Neural cell (in vitro differentiated cells): Measurements from ENCODE around the gene SETD4.

ENCODE experiments used
- CTCF ChIP-seq: fragments of 450-650 bp; IDR thresholded peaks from 2 replicates; pipeline ENCODE4 v1.5.1; 2014; ENCODE audit warnings: antibody characterized with exemption, mild to moderate bottlenecking, moderate library complexity; ENCODE audit not compliant: poor library complexity, severe bottlenecking
- EP300 ChIP-seq: fragments of 450-650 bp; conservative IDR thresholded peaks from 2 replicates; pipeline ENCODE4 v1.6.1; 2014; ENCODE audit warnings: antibody characterized with exemption, mild to moderate bottlenecking, moderate library complexity; ENCODE audit not compliant: poor library complexity, severe bottlenecking
- MXI1 ChIP-seq: fragments of 450-650 bp; conservative IDR thresholded peaks from 2 replicates; pipeline ENCODE4 v1.6.1; 2014; ENCODE audit warnings: antibody characterized with exemption, mild to moderate bottlenecking; ENCODE audit not compliant: poor library complexity, severe bottlenecking
- REST ChIP-seq: IDR thresholded peaks from 2 replicates; pipeline ENCODE4 v1.6.1; 2012; ENCODE audit warnings: borderline replicate concordance

GRCh38 chr21:36015045-36015444, 45.3 kb downstream of the SETD4 start:
- TF ChIP-seq CTCF (no peak), MXI1 (no peak), EP300 (no peak), REST (no peak)
